ENCODE data around the gene ZNF780B.
"Not testable (repeated sequence)": the region's sequence is repeated elsewhere in the genome, so short reads cannot be mapped to it uniquely, and the experiment has no call there.

Gene ZNF780B

DNA sequence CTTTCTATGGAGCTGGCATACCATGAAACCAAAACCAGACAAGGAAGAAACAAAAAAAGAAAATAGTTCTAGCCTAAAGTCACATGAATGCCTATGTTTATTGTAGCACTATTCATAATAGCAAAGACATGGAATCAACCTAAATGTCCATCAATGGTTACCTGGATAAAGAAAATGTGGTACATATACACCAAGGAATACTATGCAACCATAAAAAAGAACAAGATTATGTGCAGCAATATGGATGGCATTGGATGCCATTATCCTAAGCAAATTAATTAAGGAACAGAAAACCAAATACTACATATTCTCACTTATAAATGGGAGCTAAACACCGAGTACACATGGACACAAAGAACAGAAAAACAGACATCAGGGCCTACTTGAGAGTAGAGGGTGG, 24.3 kb upstream of the ZNF780B start:
- in situ Hi-C loops (cut with HindIII; ENCODE audit: low pct_unique_long_range_greater_than_20kb, low sequenced_read_pairs) = no loop called here
- TF ChIP-seq JUND (IDR thresholded peaks at IDR 0.05; ENCODE audit: low read depth) = no peak
- no peak for DNase-seq (ENCODE audit: low read depth in 1 of 2, low spot score in 1 of 2)

DNA sequence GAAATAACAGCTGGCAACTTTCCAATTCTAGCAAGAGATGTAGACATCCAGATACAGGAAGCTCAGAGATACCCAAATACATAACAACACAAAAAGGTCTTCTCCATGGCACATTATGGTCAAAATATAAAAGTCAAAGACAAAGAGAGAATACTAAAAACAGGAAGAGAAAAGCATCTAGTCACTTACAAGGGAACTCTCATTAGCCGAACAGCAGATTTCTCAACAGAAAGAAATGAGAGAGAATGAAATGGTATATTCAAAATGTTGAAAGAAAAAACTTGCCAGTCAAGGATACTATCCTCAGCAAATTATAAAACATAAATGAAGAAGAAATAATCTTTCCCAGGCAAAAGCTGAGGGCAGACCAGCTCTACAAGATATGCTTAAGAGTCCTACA, 22.3 kb upstream of the ZNF780B start:
- DNase-seq (ENCODE audit: low read depth in 1 of 2, low spot score in 1 of 2) = no peak
- no peak for TF ChIP-seq JUND (IDR thresholded peaks at IDR 0.05; ENCODE audit: low read depth)
- in situ Hi-C loops (cut with HindIII; ENCODE audit: low pct_unique_long_range_greater_than_20kb, low sequenced_read_pairs) = no loop called here

DNA sequence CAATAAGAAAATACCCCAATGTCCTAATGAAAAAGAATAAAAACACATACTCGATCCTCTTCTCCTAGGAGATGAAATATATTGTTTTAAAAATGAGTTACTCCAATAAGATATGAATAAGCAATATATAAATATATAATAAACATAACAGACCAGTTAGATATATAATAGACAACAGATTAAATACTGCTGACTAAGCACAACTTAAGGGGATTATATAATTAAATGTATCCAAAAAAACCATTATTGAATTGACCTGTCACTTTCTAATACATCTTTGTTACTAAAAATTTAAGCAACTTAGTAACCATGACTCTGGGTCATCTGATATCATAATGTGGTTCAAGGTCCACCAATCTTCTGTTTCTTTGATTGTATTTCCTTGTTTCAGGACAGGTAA, 14.0 kb upstream of the ZNF780B start:
- in situ Hi-C loops (cut with HindIII; ENCODE audit: low pct_unique_long_range_greater_than_20kb, low sequenced_read_pairs) = no loop called here
- TF ChIP-seq JUND (IDR thresholded peaks at IDR 0.05; ENCODE audit: low read depth) = no peak
- no peak for DNase-seq (ENCODE audit: low read depth in 1 of 2, low spot score in 1 of 2)

DNA sequence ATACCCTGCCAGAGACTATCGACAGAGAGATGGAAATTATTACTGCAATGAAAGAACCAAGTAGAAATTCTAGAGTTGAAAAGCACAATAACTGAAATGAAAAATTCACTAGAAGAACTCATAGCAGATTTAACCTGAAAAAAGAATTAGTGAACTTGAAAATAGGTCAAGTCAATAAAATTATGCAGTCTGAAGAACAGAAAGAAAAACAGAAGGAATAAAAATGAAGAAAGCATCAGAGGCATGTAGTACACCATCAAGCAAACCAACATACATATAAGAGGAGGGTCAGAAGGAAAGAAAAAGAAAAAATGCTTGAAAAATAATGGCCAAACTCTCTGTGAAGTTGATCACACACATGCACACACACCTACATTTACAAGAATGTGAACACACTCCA, 3.6 kb upstream of the ZNF780B start:
- in situ Hi-C loops (cut with HindIII; ENCODE audit: low pct_unique_long_range_greater_than_20kb, low sequenced_read_pairs) = no loop called here
- no peak for DNase-seq (ENCODE audit: low read depth in 1 of 2, low spot score in 1 of 2)
- no peak for TF ChIP-seq JUND (IDR thresholded peaks at IDR 0.05; ENCODE audit: low read depth)

DNA sequence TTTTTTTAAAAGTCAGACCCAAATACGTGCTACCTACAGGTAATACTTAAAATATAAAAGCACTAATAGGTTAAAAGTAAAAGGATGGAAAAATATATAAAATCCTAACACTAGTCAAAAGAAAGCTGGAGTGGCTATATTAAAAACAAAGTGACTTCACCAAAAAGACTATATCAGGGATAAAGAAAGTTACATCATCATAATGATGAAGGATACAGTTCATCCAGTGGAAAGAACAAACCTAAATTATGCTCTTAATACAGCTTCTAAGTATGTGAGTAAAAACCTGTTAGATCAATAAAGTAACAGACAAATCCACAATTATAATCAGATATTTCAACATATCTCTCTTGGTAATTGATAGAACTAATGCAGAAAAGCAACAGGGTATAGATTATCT, 1.1 kb upstream of the ZNF780B start:
- DNase-seq (ENCODE audit: low read depth in 1 of 2, low spot score in 1 of 2) = no peak
- no peak for TF ChIP-seq JUND (IDR thresholded peaks at IDR 0.05; ENCODE audit: low read depth)
- in situ Hi-C loops (cut with HindIII; ENCODE audit: low pct_unique_long_range_greater_than_20kb, low sequenced_read_pairs) = no loop called here

DNA sequence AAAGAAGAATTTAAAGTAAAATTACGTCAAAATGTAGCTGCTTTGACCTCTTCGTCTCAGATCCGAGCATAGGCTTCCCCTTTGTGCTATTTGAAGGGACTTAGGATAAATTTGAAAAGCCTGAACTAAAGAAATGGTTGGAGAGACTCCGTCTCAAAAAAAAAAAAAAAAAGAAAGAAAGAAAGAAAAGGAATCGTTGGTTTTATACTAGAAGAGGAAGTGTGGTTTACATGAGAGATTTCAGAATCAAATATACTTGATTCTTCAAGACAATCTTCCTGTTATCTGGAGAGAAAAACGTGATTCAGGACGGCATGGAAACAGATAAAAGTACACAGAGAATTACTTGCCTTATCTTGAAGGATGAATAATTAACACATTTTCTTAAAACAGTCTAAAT, 474 bp upstream of the ZNF780B start:
- in situ Hi-C loops (cut with HindIII; ENCODE audit: low pct_unique_long_range_greater_than_20kb, low sequenced_read_pairs) = no loop called here
- no peak for TF ChIP-seq JUND (IDR thresholded peaks at IDR 0.05; ENCODE audit: low read depth)
- DNase-seq (ENCODE audit: low read depth in 1 of 2, low spot score in 1 of 2) = no peak

DNA sequence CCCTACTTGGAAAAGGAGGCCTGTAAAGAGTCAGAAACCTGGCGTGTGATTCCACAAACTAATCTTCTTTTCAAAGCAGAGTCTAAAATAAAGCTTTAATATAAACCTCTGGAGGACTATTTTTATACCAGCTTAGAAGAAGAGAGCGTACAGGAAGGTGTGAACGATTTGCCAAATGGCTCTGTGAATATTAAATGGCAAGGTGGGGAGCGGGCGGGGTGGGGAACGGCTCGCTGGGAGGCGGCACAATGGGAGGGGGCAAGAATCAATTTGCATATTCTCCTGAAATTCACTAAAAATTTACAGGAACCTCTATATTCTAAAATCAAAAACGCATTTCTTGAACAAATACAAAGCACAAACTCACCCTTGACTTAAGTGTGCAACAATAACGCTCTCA, 982 bp downstream of the ZNF780B start:
- no peak for DNase-seq (ENCODE audit: low read depth in 1 of 2, low spot score in 1 of 2)
- no peak for TF ChIP-seq JUND (IDR thresholded peaks at IDR 0.05; ENCODE audit: low read depth)
- in situ Hi-C loops (cut with HindIII; ENCODE audit: low pct_unique_long_range_greater_than_20kb, low sequenced_read_pairs) = no loop called here

DNA sequence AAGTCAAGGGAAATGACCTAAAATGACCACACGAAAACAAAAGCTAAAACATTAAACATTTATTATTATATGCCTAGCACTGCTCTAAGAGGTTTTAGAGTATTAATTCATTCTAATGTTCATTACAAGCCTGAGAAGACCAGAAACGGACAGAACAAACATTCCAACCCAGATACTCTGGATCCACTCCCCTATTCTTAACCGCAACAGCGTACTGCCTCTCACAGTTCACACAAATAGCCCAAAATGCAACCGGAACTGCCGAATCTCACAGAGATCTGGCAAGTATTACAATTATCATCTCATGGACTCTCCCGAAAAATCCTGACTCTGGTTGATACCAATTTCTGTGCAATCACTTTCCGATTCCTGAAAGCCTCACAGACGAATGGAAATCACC, 1.4 kb downstream of the ZNF780B start:
- in situ Hi-C loops (cut with HindIII; ENCODE audit: low pct_unique_long_range_greater_than_20kb, low sequenced_read_pairs) = no loop called here
- no peak for TF ChIP-seq JUND (IDR thresholded peaks at IDR 0.05; ENCODE audit: low read depth)

DNA sequence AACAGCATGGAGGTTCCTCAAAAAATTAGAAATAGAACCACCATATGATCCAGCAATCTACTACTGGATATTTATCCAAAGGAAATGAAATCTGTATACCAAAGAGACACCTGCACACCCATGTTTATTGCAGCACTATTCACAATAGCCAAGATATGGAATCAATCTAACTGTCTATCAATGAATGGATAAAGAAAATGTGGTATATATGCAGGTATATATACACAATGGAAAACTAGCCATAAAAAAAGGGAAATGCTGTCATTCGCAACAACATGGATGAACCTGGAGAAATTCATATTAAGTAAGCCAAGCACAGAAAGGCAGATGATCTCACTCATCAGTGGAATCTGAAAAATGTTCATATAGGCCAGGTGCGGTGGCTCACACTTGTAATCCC, 2.5 kb downstream of the ZNF780B start:
- in situ Hi-C loops (cut with HindIII; ENCODE audit: low pct_unique_long_range_greater_than_20kb, low sequenced_read_pairs) = no loop called here
- TF ChIP-seq JUND (IDR thresholded peaks at IDR 0.05; ENCODE audit: low read depth) = no peak
- no peak for DNase-seq (ENCODE audit: low read depth in 1 of 2, low spot score in 1 of 2)

More for the DNA sequence above, 1.4 kb downstream of the ZNF780B start:
- no peak for DNase-seq (ENCODE audit: low read depth in 1 of 2, low spot score in 1 of 2)

DNA sequence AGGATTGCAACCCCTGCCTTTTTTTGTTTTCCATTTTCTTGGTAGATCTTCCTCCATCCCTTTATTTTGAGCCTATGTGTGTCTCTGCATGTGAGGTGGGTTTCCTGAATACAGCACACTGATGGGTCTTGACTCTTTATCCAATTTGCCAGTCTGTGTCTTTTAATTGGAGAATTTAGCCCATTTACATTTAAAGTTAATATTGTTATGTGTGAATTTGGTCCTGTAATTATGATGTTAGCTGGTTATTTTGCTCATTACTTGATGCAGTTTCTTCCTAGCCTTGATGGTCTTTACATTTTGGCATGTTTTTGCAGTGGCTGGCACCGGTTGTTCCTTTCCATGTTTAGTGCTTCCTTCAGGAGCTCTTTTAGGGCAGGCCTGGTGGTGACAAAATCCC, 14.3 kb downstream of the ZNF780B start:
- DNase-seq (ENCODE audit: low read depth in 1 of 2, low spot score in 1 of 2); in situ Hi-C loops (cut with HindIII; ENCODE audit: low pct_unique_long_range_greater_than_20kb, low sequenced_read_pairs): not testable (repeated sequence)

DNA sequence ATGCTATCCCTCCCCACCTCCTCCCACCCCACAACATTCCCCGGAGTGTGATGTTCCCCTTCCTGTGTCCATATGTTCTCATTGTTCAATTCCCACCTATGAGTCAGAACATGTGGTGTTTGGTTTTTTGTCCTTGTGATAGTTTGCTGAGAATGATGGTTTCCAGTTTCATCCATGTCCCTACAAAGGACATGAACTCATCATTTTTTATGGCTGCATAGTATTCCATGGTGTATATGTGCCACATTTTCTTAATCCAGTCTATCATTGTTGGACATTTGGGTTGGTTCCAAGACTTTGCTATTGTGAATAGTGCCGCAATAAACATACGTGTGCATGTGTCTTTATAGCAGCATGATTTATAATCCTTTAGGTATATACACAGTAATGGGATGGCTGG, 18.0 kb downstream of the ZNF780B start:
- in situ Hi-C loops (cut with HindIII; ENCODE audit: low pct_unique_long_range_greater_than_20kb, low sequenced_read_pairs) = not testable (repeated sequence)

DNA sequence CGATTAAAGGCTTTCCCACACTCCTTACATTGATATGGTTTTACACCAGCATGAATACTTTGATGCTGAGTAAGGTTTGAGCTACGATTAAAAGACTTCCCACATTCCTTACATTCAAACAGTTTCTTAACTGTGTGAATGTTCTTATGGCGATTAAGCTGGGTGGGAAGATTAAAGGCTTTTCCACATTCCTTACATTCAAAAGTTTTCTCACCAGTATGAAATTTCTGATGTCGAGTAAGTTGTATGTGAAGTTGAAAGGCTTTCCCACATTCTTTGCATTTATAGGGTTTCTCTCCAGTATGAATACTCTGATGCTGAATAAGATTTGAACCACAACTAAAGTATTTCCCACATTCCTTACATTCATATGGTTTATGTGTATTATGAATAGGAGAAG, 20.0 kb downstream of the ZNF780B start:
- DNase-seq (ENCODE audit: low read depth in 1 of 2, low spot score in 1 of 2) = no peak
- in situ Hi-C loops (cut with HindIII; ENCODE audit: low pct_unique_long_range_greater_than_20kb, low sequenced_read_pairs) = no loop called here
- TF ChIP-seq JUND (IDR thresholded peaks at IDR 0.05; ENCODE audit: low read depth) = no peak

More for the DNA sequence above, 18.0 kb downstream of the ZNF780B start:
- DNase-seq (ENCODE audit: low read depth in 1 of 2, low spot score in 1 of 2) = not testable (repeated sequence)

DNA sequence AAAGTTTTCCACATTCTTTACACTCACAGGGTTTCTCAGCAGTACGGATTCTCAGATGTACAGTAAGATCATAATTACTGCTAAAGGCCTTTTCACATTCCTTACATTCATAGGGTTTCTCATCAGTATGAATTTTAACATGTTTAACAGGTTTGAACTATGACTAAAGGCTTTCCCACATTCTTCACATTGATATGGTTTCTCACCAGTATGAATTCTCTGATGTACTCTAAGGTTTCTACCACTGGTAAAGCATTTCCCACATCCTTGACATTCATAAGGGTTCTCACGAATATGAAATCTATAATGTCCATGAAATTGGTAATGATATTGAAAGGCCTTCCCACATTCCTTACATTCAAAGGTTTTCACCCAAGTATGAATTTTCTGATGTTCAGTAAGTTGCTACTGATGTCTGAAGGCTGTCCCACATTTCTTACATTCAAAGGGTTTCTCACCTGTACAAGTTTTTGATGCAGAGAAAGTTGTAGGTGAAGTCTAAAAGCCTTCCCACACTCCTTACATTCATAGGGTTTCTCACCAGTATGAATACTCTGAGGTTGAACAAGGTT, 22.0 kb downstream of the ZNF780B start:
- in situ Hi-C loops (cut with HindIII; ENCODE audit: low pct_unique_long_range_greater_than_20kb, low sequenced_read_pairs) = no loop called here
- DNase-seq (ENCODE audit: low read depth in 1 of 2, low spot score in 1 of 2) = no peak
- TF ChIP-seq JUND (IDR thresholded peaks at IDR 0.05; ENCODE audit: low read depth) = no peak

DNA sequence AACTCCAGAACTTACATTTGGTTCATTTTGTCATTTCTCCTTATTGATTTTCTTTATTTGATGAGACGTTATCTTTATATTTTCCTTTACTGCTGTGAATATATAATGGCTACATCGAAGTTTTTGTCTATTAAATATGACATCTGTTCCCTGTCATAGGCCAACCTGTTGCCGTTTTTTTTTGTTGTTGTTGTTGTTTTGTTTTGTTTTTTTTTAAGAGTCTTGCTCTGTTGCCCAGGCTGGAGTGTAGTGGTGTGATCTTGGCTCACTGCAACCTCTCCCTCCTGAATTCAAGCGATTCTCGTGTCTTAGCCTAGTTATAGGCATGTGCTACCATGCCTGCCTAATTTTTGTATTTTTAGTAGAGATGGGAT, 29.4 kb downstream of the ZNF780B start:
- TF ChIP-seq JUND (IDR thresholded peaks at IDR 0.05; ENCODE audit: low read depth) = no peak
- in situ Hi-C loops (cut with HindIII; ENCODE audit: low pct_unique_long_range_greater_than_20kb, low sequenced_read_pairs) = no loop called here
- DNase-seq (ENCODE audit: low read depth in 1 of 2, low spot score in 1 of 2) = no peak
